Endodermal cell (in vitro differentiated cells): ENCODE results near the gene FBXO5. TPM values are rescaled to one million over a fixed set of nuclear protein-coding genes. Genes with fewer than 3 reads are reported as not detected.

Experiments used
- DNase-seq: peaks from one replicate; pipeline ENCODE4 v3.0.0-alpha.2; 2017
- H3K27ac ChIP-seq: 2 replicates; pipeline ENCODE4 v1.5.1; 2013; ENCODE audit warnings: mild to moderate bottlenecking, low read depth, low read length, moderate library complexity
- H3K27me3 ChIP-seq: 2 replicates; pipeline ENCODE4 v1.6.1; 2013; ENCODE audit warnings: mild to moderate bottlenecking, low read length, moderate library complexity; ENCODE audit not compliant: insufficient read depth, control insufficient read depth, poor library complexity, severe bottlenecking
- H3K36me3 ChIP-seq: 2 replicates; pipeline ENCODE4 v1.7.0; 2013; ENCODE audit warnings: mild to moderate bottlenecking, low read length, moderate library complexity; ENCODE audit not compliant: control insufficient read depth, insufficient read depth
- H3K4me1 ChIP-seq: one replicate; pipeline ENCODE4 v1.7.0; 2013; ENCODE audit warnings: low read length; ENCODE audit not compliant: control insufficient read depth, insufficient read depth
- H3K4me3 ChIP-seq: 2 replicates; pipeline ENCODE4 v1.5.1; 2013; ENCODE audit warnings: mild to moderate bottlenecking, low read length, moderate library complexity
- H3K9ac ChIP-seq: 2 replicates; pipeline ENCODE4 v1.6.1; 2013; ENCODE audit warnings: mild to moderate bottlenecking, low read length, moderate library complexity; ENCODE audit not compliant: poor library complexity, severe bottlenecking; ENCODE audit errors: extremely low read depth
- H3K9me3 ChIP-seq: 2 replicates; pipeline ENCODE4 v1.6.1; 2013; ENCODE audit warnings: mild to moderate bottlenecking, low read length, moderate library complexity; ENCODE audit not compliant: control insufficient read depth
- H3K27ac Mint-ChIP-seq: 2 replicates; pipeline ENCODE4 v1.8.0; 2020; ENCODE audit warnings: mixed read lengths
- H3K27me3 Mint-ChIP-seq: 2 replicates; pipeline ENCODE4 v1.8.0; 2021; ENCODE audit warnings: mild to moderate bottlenecking, mixed read lengths; ENCODE audit not compliant: insufficient read depth
- H3K36me3 Mint-ChIP-seq: 2 replicates; pipeline ENCODE4 v1.8.0; 2020; ENCODE audit warnings: low read depth, mixed read lengths
- H3K4me1 Mint-ChIP-seq: 2 replicates; pipeline ENCODE4 v1.8.0; 2020; ENCODE audit warnings: mixed read lengths
- H3K4me3 Mint-ChIP-seq: 2 replicates; pipeline ENCODE4 v1.8.0; 2020; ENCODE audit warnings: mild to moderate bottlenecking, moderate library complexity, mixed read lengths
- H3K9me3 Mint-ChIP-seq: 2 replicates; pipeline ENCODE4 v1.8.0; 2020; ENCODE audit warnings: mild to moderate bottlenecking, mixed read lengths
- WGBS, 2 experiments: methylation state at CpG; one replicate each; pipeline versions ENCODE4 v1.1.5 to v1.1.7; 2013; ENCODE audit warnings: missing lambda C conversion rate in 2 of 2, mixed read lengths in 1 of 2; ENCODE audit not compliant: insufficient coverage in 1 of 2, insufficient read length in 1 of 2; 5-methylcytosine and 5-hydroxymethylcytosine counted together
- long read RNA-seq, 4 experiments: library from polyadenylated mRNA in 2 of 4; library from RNA in 1 of 4; library from capped mRNA in 1 of 4; stranded (forward) in 3 of 4; unstranded in 1 of 4; transcript quantifications; one replicate each; pipeline ENCODE4 v2.0.0, GENCODE V29; 2020 to 2021; ENCODE audit warnings: inconsistent platforms in 1 of 4
- polyA plus RNA-seq, 2 experiments: library from polyadenylated mRNA; stranded (reverse); fragments of 50-300 nt; gene quantifications; one replicate each; pipeline ENCODE4 v1.2.3, GENCODE V29; 2013
- total RNA-seq, 2 donors: library from RNA; stranded (reverse); fragmentation: NEBNext Ultra II Directional in 1 of 2; extraction: Animal tissue kit (Norgen Biotek cat#: 25700) in 1 of 2; gene quantifications; 2 replicates in 1 of 2; 3 replicates in 1 of 2; pipeline ENCODE4 v1.2.1, GENCODE V29; 2021
- TF ChIP-seq, protein P1 (sequence below): fragments of 200-600 bp; sonication (generic); conservative IDR thresholded peaks from 2 replicates; pipeline ENCODE4 v1.5.0; 2021; ENCODE audit warnings: antibody characterized with exemption, mild to moderate bottlenecking

FBXO5 gene, protein sequence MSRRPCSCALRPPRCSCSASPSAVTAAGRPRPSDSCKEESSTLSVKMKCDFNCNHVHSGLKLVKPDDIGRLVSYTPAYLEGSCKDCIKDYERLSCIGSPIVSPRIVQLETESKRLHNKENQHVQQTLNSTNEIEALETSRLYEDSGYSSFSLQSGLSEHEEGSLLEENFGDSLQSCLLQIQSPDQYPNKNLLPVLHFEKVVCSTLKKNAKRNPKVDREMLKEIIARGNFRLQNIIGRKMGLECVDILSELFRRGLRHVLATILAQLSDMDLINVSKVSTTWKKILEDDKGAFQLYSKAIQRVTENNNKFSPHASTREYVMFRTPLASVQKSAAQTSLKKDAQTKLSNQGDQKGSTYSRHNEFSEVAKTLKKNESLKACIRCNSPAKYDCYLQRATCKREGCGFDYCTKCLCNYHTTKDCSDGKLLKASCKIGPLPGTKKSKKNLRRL
- 10 to 100 TPM; 39.8 to 71.6 TPM for total RNA-seq
- 51.6 TPM for polyA plus RNA-seq (2013, experiment 1 of 2)
- 54.8 TPM for polyA plus RNA-seq (2013, experiment 2 of 2)
- long read RNA-seq, experiment 1, transcript FBXO5-202 (5 exons, 2,221 nt) = minor isoform, 6 of 34 reads
- long read RNA-seq, experiment 1, transcript FBXO5-201 (5 exons, 2,037 nt) = major isoform, 14 of 34 reads
- long read RNA-seq, experiment 1, partial matches to known transcripts = 11 of 34 reads
- long read RNA-seq, experiment 1, other reads (novel, unspliced or antisense) = 2 of 34 reads
- long read RNA-seq, experiment 2, transcript FBXO5-202 (5 exons, 2,221 nt) = minor isoform, 10 of 77 reads
- long read RNA-seq, experiment 2, transcript FBXO5-201 (5 exons, 2,037 nt) = major isoform, 61 of 77 reads
- long read RNA-seq, experiment 2, partial matches to known transcripts = 3 of 77 reads
- long read RNA-seq, experiment 2, other reads (novel, unspliced or antisense) = 2 of 77 reads
- long read RNA-seq, experiment 3, transcript FBXO5-202 (5 exons, 2,221 nt) = minor isoform, 39 of 134 reads
- long read RNA-seq, experiment 3, transcript FBXO5-201 (5 exons, 2,037 nt) = major isoform, 81 of 134 reads
- long read RNA-seq, experiment 3, partial matches to known transcripts = 9 of 134 reads
- long read RNA-seq, experiment 3, other reads (novel, unspliced or antisense) = 5 of 134 reads
- long read RNA-seq, experiment 4, transcript FBXO5-202 (5 exons, 2,221 nt) = minor isoform, 22 of 53 reads
- long read RNA-seq, experiment 4, transcript FBXO5-201 (5 exons, 2,037 nt) = major isoform, 30 of 53 reads
- long read RNA-seq, experiment 4, partial matches to known transcripts = 1 of 53 reads
- long read RNA-seq, experiment 4, other reads (novel, unspliced or antisense) = 0 of 53 reads

DNA sequence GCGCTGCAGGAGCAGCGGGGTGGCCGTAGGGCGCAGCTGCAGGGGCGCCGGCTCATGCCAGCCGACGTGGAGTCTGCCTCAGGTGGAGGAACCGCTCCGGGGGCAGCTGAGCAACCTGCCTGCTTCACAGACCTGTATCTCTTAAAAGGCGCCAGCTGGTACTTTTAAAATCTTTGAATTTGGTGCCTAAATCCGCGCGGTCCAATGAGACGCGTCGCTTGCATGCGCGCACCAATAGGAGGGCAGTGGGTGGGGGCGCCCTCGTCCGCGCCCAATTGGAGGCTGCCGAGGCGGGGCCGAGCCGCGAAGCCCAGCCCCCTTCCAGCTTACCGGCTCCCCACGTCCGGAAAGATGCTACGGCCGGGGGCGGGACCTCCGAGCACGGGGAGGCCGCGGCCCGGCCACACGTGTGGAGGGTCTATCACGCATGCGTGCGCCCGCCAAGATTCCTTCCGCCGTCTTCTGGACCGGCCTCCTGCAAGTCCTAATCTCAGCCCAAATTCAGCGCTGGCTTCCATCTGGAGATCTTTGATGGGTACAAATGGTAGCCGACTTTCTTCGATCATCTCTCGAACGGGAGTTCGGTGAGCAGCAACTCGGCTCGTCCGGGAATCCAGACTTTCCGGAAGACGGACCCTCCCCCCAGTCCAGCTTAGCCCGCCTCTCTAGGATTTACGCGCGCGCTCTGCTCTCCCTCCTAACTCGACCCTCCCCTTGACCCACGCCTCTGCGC is at the start of gene FBXO5:
TSS of gene FBXO5 (minus strand) at position 138 of the 733 bp plus-strand sequence. CDS start at position 56, 82 bp downstream.
- peak; percentile 98 for DNase-seq
- Histone ChIP-seq H3K27ac (peak within 1 kb of the TSS; percentile 95), H3K4me1 (no peaks in the 10 kb centered on the region), H3K4me3 (peak within 1 kb of the TSS; percentile 95), H3K27me3 (no peaks in the 10 kb centered on the region), H3K9ac (peak within 1 kb of the TSS; percentile 84), H3K36me3 (peaks cover 43% of the 10 kb centered on the region), H3K9me3 (no peaks in the 10 kb centered on the region)
- Mint-ChIP-seq H3K9me3 (no peaks in the 10 kb centered on the region), H3K27me3 (no peaks in the 10 kb centered on the region), H3K36me3 (peaks cover 20% of the 10 kb centered on the region), H3K4me1 (peaks cover 33% of the 10 kb centered on the region), H3K27ac (peak within 1 kb of the TSS; percentile 99), H3K4me3 (peak within 1 kb of the TSS; percentile 79)
- TF ChIP-seq, protein P1, sequence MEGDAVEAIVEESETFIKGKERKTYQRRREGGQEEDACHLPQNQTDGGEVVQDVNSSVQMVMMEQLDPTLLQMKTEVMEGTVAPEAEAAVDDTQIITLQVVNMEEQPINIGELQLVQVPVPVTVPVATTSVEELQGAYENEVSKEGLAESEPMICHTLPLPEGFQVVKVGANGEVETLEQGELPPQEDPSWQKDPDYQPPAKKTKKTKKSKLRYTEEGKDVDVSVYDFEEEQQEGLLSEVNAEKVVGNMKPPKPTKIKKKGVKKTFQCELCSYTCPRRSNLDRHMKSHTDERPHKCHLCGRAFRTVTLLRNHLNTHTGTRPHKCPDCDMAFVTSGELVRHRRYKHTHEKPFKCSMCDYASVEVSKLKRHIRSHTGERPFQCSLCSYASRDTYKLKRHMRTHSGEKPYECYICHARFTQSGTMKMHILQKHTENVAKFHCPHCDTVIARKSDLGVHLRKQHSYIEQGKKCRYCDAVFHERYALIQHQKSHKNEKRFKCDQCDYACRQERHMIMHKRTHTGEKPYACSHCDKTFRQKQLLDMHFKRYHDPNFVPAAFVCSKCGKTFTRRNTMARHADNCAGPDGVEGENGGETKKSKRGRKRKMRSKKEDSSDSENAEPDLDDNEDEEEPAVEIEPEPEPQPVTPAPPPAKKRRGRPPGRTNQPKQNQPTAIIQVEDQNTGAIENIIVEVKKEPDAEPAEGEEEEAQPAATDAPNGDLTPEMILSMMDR = no peak
- WGBS, 2 experiments = 0% methylated on average over 24 to 66 of the region's 66 CpGs

DNA sequence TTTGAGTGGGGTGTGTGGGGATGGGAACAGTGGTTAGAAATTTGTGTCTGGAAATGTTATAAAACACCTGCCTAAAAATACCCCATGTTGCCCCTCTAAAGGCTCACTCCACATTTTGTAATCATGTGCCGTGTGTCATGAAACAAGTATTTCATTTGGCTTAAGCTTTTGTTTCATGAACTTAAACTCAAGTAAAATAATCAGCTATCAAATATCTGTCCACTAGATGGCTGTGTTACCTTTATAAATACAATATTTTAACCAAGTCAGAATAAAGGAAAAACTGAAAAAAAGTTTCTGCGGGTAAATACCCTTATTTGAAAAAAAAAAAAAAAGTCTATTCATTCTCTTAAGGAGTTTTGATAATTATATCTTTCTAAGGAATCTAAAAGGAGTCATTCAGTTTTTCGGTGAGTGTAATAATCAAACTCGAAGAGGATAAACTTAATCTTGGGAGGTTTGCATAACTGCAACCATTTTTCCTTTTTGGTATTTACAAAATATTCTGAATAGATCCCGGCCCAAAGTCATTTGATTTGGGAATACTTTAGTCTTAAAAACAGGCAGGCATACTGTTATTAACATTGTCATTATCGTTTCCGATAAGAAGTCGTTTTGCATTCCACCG is 49.5 kb upstream of the FBXO5 start:
- peaks cover 14% of the 10 kb centered on the region for H3K4me1 Mint-ChIP-seq
- no peak overlapping the region for H3K4me3 ChIP-seq
- H3K4me3 Mint-ChIP-seq = no peak overlapping the region
- H3K9ac ChIP-seq = no peak overlapping the region
- H3K36me3 ChIP-seq = no peaks in the 10 kb centered on the region
- no peak overlapping the region for H3K27ac Mint-ChIP-seq
- 92 to 100% methylated on average over 2 to 8 of the region's 9 CpGs for WGBS, 2 experiments
- DNase-seq = no peak
- TF ChIP-seq, protein P1 = peak; percentile 64
- H3K27ac ChIP-seq = no peak overlapping the region
- no peaks in the 10 kb centered on the region for H3K27me3 ChIP-seq
- no peaks in the 10 kb centered on the region for H3K9me3 Mint-ChIP-seq
- H3K9me3 ChIP-seq = no peaks in the 10 kb centered on the region
- no peaks in the 10 kb centered on the region for H3K36me3 Mint-ChIP-seq
- H3K27me3 Mint-ChIP-seq = no peaks in the 10 kb centered on the region
- no peaks in the 10 kb centered on the region for H3K4me1 ChIP-seq
